ENCODE results near the gene ARHGAP44.

Gene ARHGAP44, protein sequence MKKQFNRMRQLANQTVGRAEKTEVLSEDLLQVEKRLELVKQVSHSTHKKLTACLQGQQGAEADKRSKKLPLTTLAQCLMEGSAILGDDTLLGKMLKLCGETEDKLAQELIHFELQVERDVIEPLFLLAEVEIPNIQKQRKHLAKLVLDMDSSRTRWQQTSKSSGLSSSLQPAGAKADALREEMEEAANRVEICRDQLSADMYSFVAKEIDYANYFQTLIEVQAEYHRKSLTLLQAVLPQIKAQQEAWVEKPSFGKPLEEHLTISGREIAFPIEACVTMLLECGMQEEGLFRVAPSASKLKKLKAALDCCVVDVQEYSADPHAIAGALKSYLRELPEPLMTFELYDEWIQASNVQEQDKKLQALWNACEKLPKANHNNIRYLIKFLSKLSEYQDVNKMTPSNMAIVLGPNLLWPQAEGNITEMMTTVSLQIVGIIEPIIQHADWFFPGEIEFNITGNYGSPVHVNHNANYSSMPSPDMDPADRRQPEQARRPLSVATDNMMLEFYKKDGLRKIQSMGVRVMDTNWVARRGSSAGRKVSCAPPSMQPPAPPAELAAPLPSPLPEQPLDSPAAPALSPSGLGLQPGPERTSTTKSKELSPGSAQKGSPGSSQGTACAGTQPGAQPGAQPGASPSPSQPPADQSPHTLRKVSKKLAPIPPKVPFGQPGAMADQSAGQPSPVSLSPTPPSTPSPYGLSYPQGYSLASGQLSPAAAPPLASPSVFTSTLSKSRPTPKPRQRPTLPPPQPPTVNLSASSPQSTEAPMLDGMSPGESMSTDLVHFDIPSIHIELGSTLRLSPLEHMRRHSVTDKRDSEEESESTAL

DNA sequence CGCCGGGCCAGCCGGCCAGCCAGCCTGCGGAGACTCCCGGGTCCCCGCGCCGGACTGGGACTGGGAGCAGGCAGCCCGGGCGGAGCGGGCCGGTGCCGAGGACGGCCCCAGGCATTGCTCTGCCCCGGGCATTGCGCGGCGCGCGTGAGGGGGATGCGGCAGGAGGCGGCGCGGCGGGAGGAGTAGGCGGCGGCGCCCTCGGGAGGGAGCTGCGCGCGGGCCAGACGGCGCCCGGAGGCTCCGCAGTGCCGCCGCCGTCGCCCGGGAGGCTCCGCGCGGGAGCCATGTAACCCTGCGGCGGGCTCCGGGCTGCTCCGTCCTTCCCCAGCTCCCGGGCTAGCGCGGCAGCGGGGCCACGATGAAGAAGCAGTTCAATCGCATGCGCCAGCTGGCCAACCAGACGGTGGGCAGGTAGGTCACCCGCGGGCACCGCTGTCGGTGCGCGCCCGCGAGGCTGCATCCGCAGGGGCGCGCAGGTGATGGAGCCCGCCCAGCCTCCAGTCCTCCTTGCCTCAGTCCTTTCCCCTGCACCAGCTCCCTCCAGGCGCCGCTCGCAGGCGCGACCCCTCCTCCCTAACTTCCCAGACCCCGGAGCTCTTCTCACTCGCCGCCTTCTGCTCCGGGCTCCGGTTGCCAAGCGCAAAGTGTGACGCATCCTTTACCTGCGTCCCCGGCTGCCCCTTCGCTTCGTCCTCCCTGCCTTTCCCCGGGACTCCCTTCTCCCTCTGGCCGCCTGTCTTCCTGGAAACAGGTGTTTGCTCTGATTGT is at the start of gene ARHGAP44:
ARHGAP44 (plus strand) TSS at position 18 of the 768 bp plus-strand sequence; CDS start at position 359, 341 bp downstream.
- no peak for DNase-seq (ENCODE audit: low read depth)

DNA sequence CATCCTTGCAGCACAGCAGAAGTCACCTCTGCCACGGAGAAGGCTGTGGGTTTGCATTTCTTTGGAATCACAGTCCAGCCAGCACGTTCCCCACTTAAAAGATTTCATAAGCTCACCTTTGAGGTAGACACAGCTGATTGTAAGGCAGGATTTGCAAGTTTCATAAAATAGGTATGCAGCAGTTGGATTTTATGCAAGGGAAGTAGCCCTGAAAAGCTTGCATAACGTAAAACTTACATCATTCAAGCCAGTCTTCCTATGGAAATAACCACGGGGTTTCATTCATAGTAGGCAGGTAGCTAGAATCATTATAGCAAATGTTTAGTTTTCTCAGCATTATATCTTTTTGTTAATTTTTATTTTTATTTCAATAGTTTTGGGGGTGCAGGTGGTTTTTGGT is 49.8 kb upstream of the ARHGAP44 start:
- no peak for DNase-seq (ENCODE audit: low read depth)

- no peak for DNase-seq (ENCODE audit: low read depth)
These were observed 46.3 kb upstream of the ARHGAP44 start for GRCh38 chr17:12743046-12743445.

GRCh38 chr17:12744298-12744697 is 45.0 kb upstream of the ARHGAP44 start:
- DNase-seq (ENCODE audit: low read depth): no peak

DNA sequence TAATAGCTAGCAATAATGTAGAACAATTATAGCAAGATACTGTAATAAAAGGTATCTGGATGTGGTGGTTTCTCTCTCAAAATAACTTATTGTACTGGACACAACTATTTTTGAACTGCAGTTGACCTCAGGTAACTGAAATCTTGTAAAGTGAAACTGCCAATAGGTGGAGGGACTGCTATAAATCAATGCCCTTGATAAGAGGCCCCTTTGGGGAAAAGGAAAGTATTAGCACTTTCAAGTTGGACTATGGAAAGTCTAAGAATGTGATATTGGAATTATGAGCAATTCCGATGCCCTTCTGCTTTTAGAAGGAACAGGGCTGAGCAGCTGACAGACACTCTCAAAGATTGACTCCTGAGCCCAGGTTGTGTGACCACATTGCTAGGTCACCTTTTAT is 44.5 kb upstream of the ARHGAP44 start:
- DNase-seq (ENCODE audit: low read depth): no peak

GRCh38 chr17:12745486-12745885 is 43.8 kb upstream of the ARHGAP44 start:
- no peak for DNase-seq (ENCODE audit: low read depth)

DNA sequence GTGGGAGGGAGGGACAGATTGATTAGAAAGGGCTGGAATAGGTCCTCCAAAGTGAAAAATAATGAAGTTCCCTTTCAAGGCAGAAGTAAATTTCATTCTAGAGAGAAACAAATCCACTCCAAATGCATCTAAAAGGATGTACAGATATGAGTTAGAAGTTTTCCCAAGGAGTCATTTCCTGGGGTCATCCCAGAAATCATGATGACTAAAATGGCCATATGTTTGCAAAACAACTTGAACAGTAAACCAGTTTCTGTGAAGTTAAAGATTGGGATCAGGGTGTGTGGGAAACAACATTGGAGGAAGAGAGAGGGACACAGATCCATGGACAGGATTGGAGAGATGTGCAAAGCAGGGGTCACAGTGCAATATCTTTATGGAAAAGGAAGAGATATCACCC is 32.5 kb upstream of the ARHGAP44 start:
- no peak for DNase-seq (ENCODE audit: low read depth)

- DNase-seq (ENCODE audit: low read depth): no peak
These were observed 30.2 kb upstream of the ARHGAP44 start for GRCh38 chr17:12759090-12759489.

DNA sequence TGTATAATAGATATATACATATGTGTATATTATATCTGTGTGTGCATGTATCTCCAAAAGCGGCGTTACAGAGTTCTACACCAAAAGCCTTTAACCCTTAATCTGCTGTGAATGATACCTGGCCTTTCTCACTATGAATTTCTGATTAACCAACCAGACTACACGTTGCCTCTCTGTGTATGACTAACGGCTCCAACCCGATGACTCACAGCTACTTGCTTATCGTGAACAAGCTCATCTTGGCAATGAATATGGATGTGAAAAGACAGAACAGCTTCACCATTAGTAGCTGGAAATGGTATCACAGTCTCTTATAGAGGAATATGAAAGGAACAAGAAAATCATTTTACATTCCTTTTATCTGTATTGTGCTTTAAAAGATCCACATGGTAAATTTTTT is 23.8 kb upstream of the ARHGAP44 start:
- peak; percentile 34 for DNase-seq (ENCODE audit: low read depth)

- no peak for DNase-seq (ENCODE audit: low read depth)
These were observed 21.0 kb upstream of the ARHGAP44 start for GRCh38 chr17:12768255-12768654.

DNA sequence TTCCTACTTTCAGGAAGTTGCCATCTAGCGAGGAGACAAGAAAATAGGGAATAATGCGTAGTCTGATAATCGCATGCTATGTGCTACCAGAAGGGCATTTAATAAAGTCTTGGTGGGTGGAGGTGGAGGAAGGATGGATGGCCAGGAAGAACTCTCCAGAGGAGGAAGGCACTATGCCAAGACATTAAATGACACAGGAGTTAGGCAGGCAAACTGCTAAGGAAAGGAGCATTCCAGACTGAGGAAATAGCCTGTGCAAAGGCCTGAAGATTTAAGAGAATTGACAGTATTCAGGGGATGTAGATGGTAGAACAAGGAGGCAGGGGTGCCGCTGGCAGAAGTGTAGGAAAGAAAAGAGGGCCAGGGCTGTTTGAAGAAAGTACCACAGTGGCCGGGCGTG is 19.3 kb upstream of the ARHGAP44 start:
- DNase-seq (ENCODE audit: low read depth): no peak

- no peak for DNase-seq (ENCODE audit: low read depth)
These were observed 16.1 kb upstream of the ARHGAP44 start for GRCh38 chr17:12773153-12773552.

GRCh38 chr17:12789075-12789480 is 220 bp upstream of the ARHGAP44 start:
- no peak for DNase-seq (ENCODE audit: low read depth)

GRCh38 chr17:12790249-12791106 is 1.2 kb downstream of the ARHGAP44 start:
- no peak for DNase-seq (ENCODE audit: low read depth)

DNA sequence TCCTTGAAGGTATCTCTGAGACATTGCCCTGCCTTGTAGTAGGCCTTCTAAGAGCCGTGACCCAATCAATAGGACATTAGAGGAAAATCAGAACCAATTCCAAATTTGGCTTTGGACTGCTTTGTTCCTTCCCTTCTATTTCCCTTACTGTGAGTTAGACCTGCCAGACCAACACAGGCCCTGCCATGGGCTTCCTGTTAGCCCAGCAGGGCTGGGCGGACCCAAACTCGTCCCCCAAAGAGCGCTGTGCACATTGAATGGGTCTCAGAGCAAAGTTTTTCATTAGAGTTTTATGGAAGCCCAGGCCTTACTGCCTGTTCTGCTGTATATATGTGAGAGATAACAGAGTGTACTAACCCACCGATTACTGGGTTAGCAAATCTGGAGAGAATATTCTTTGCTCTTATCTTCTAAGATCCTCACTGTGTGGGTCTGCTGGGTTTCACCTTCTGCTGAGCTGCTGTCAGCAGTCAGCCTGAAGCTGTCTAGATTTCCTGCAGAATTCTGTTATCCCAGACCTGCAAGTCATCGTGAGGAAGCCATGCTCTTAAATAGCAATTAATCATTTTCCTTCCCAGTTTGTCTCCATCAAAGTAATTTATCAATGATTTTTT is 5.7 kb downstream of the ARHGAP44 start:
- no peak for DNase-seq (ENCODE audit: low read depth)

DNA sequence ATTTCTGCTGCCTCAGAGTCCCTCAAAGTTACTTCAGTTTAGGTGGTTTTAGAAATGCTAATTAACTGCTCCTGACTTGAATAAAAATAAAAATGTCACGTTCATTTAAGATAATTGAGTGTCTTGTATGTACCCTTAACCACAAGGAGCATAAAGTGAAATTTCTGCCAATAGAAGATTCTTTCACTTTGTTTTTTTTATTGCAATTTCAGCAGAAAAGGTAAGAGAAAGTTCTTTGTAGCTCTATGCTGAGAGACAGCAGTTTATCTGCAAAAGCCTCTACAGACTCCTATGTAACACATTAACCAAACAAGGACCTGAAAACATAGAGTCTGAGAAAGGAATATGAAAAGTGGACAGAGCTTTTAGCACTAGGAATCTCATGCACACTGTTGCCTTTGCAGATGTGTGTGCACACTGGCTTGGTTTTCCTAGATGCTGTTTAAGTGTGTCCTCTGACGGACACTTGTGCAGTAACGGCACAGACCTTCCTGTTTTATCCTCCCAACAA is 11.6 kb downstream of the ARHGAP44 start:
- no peak for DNase-seq (ENCODE audit: low read depth)

- no peak for DNase-seq (ENCODE audit: low read depth)
These were observed 17.3 kb downstream of the ARHGAP44 start for GRCh38 chr17:12806630-12807029.

- DNase-seq (ENCODE audit: low read depth): no peak
These were observed 19.4 kb downstream of the ARHGAP44 start for GRCh38 chr17:12808723-12809122.

- DNase-seq (ENCODE audit: low read depth): no peak
These were observed 23.6 kb downstream of the ARHGAP44 start for GRCh38 chr17:12812877-12813276.

DNA sequence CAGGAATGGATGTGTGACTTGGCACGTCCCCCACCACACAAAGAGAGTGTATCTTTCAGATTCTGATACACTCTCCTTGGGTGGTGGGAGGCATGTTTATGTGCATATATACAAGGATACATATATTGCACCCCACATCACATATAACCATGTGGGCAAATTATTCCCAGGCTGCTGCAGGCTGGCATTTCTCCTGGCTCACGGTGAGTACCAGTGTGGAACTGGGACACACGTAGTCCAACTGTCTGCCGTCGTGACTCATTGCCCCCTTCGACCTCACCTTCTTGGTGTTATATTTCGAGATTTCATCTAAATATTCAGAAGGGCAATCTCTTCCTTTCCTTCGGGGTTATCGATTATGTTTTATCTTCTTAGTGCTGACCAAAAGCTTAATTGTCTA is 24.4 kb downstream of the ARHGAP44 start:
- DNase-seq (ENCODE audit: low read depth): no peak

DNA sequence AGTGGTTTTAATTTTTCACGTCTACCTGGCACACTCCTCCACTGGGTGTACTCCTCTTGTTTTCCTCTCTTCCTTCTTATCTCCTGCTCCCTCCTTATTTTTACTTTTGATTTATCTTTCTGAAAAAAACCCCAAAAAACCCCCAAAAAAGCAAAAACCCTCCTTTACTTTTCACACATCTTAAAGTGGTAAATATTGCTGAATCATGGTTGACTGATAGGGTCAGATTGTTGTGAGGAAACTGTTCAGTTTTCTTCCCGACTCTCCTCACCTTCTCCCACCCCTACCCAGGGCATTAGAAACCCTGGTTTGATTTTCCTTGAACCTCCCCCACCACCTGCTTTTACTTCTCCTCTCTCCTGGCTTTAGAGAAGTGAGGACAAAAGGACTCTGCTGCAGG is 25.4 kb downstream of the ARHGAP44 start:
- DNase-seq (ENCODE audit: low read depth): no peak

Data from non-pigmented ciliary epithelial cell (primary cell).